Tibial artery (tissue), 4 donors: ENCODE results near the gene THSD7B.

Source experiments
- DNase-seq, 2 donors: peaks; one replicate each; pipeline ENCODE4 v3.0.0-alpha.2; 2019
- H3K27ac ChIP-seq, 2 donors: fragments of 200-600 bp; sonication (generic) in 1 of 2; 1 replicate in 1 of 2; 2 replicates in 1 of 2; pipeline ENCODE4 v1.5.1; 2018 to 2019; ENCODE audit warnings: mild to moderate bottlenecking in 1 of 2
- H3K27me3 ChIP-seq, 2 donors: fragments of 200-600 bp; sonication (generic) in 1 of 2; one replicate each; pipeline versions ENCODE4 v1.5.1 to v1.6.0; 2016 to 2019
- H3K36me3 ChIP-seq, 3 donors: fragments of 200-600 bp; sonication (generic) in 2 of 3; one replicate each; pipeline ENCODE4 v1.5.1; 2016 to 2019; ENCODE audit warnings: mild to moderate bottlenecking in 2 of 3
- H3K4me1 ChIP-seq, 4 donors: fragments of 200-600 bp; sonication (generic) in 2 of 4; 1 replicate in 3 of 4; 2 replicates in 1 of 4; pipeline ENCODE4 v1.5.1; 2016 to 2019
- H3K4me3 ChIP-seq, 2 donors: fragments of 200-600 bp; sonication (generic) in 1 of 2; 1 replicate in 1 of 2; 2 replicates in 1 of 2; pipeline ENCODE4 v1.5.1; 2018 to 2019; ENCODE audit warnings: mild to moderate bottlenecking in 2 of 2
- H3K9me3 ChIP-seq, 3 donors: fragments of 200-600 bp; sonication (generic) in 1 of 3; one replicate each; pipeline ENCODE4 v1.5.1; 2016 to 2019
- CTCF ChIP-seq, 2 experiments: fragments of 200-600 bp in 1 of 2; fragments of 450-650 bp in 1 of 2; IDR thresholded peaks; one replicate each; pipeline ENCODE4 v1.5.1; 2017 to 2019; ENCODE audit warnings: antibody characterized with exemption in 2 of 2, mild to moderate bottlenecking in 1 of 2, moderate library complexity in 1 of 2
- intact Hi-C: fragments of 100-400 bp; cut with DNase I; formaldehyde crosslinking; loops from one replicate; pipeline ENCODE4 v1.15.0; 2023; ENCODE audit warnings: low total_unique reads

The THSD7B gene

GRCh38 chr2:137379186-137379585 lies 613.8 kb downstream of the THSD7B start:
- no peaks in the 10 kb centered on the region for H3K4me1 ChIP-seq
- TF ChIP-seq CTCF (IDR thresholded peaks at IDR 0.05), result no peak
- H3K27ac ChIP-seq, result no peak overlapping the region
- DNase-seq, result no peak
- intact Hi-C loops, result no loop called here
- H3K27me3 ChIP-seq, result no peaks in the 10 kb centered on the region
- H3K9me3 ChIP-seq, result no peaks in the 10 kb centered on the region
- H3K4me3 ChIP-seq, result no peak overlapping the region
- no peaks in the 10 kb centered on the region for H3K36me3 ChIP-seq

- Histone ChIP-seq H3K9me3 (no peaks in the 10 kb centered on the region), H3K4me1 (no peaks in the 10 kb centered on the region), H3K27ac (no peak overlapping the region), H3K36me3 (no peaks in the 10 kb centered on the region), H3K4me3 (no peak overlapping the region), H3K27me3 (no peaks in the 10 kb centered on the region)
- no peak for DNase-seq
- TF ChIP-seq CTCF (IDR thresholded peaks at IDR 0.05), result no peak
- intact Hi-C loops, result no loop called here
These were observed 615.3 kb downstream of the THSD7B start for GRCh38 chr2:137380610-137381009.

DNA sequence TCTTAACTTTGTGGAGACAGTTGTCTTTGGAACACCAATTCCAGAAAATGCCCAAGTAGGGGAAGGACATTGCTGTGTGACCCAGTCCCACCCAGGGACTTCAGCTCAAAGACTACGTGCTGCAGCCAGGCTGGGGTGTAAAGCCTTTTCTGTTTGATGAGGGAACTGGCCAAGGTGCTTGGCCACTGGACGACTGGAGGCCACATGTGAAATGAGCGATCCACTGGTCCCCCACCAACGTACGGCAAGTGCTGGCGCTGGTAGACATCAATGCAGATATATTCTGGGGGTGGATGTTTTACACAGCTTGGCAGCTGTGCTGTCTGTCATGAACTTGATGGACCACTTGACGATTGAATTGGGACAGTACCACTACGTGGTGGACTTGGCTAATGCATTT lies 616.4 kb downstream of the THSD7B start:
- Histone ChIP-seq H3K36me3 (no peaks in the 10 kb centered on the region), H3K4me3 (no peak overlapping the region), H3K9me3 (no peaks in the 10 kb centered on the region), H3K27ac (no peak overlapping the region), H3K4me1 (no peaks in the 10 kb centered on the region), H3K27me3 (no peaks in the 10 kb centered on the region)
- TF ChIP-seq CTCF (IDR thresholded peaks at IDR 0.05), result no peak
- DNase-seq, result no peak
- intact Hi-C loops, result no loop called here

DNA sequence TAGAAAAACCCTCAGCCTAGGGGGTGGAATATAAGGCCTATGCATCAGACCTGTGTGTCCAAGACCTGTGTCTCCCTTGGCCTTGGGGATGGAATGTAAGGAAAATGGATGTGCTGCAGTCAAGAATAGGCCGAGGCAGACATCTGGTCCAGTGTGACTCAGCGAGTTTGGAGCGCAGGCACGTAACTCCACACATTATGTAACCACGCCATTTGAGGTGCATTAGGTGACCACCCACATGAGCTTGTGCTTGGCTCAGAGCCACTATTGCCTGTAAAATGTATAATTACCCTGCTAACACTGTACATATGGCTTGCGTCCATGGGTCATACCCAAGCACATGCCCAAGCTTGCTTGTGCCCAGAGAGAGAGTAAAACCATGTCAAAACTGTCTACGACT lies 618.0 kb downstream of the THSD7B start:
- H3K4me3 ChIP-seq, result no peak overlapping the region
- no peaks in the 10 kb centered on the region for H3K4me1 ChIP-seq
- no peak for DNase-seq
- H3K9me3 ChIP-seq, result no peaks in the 10 kb centered on the region
- H3K27ac ChIP-seq, result no peak overlapping the region
- H3K36me3 ChIP-seq, result no peaks in the 10 kb centered on the region
- no peaks in the 10 kb centered on the region for H3K27me3 ChIP-seq
- intact Hi-C loops, result no loop called here
- no peak for TF ChIP-seq CTCF (IDR thresholded peaks at IDR 0.05)

- DNase-seq, result no peak
- intact Hi-C loops, result no loop called here
- no peak overlapping the region for H3K27ac ChIP-seq
- no peak for TF ChIP-seq CTCF (IDR thresholded peaks at IDR 0.05)
- H3K36me3 ChIP-seq, result no peaks in the 10 kb centered on the region
- no peaks in the 10 kb centered on the region for H3K9me3 ChIP-seq
- H3K4me3 ChIP-seq, result no peak overlapping the region
- H3K4me1 ChIP-seq, result no peaks in the 10 kb centered on the region
- H3K27me3 ChIP-seq, result no peaks in the 10 kb centered on the region
These were observed 621.7 kb downstream of the THSD7B start for GRCh38 chr2:137387044-137387443.

- no peak for DNase-seq
- no peak overlapping the region for H3K4me3 ChIP-seq
- H3K36me3 ChIP-seq, result no peaks in the 10 kb centered on the region
- TF ChIP-seq CTCF (IDR thresholded peaks at IDR 0.05), result no peak
- H3K4me1 ChIP-seq, result no peaks in the 10 kb centered on the region
- intact Hi-C loops, result no loop called here
- H3K9me3 ChIP-seq, result no peaks in the 10 kb centered on the region
- no peaks in the 10 kb centered on the region for H3K27me3 ChIP-seq
- no peak overlapping the region for H3K27ac ChIP-seq
These were observed 640.2 kb downstream of the THSD7B start for GRCh38 chr2:137405496-137405895.
